HepG2 (cell line): Measurements from ENCODE around the gene MAP2K7. TPM values are rescaled to one million over a fixed set of nuclear protein-coding genes. Genes with fewer than 3 reads are reported as not detected.

Source experiments
- ATF7-NPFF ChIP-seq: sonication (generic); formaldehyde crosslinking; IDR thresholded peaks from 2 replicates; pipeline ENCODE4 v1.8.1; 2023; ENCODE audit warnings: mild to moderate bottlenecking, low read depth, missing genetic modification reagents, moderate library complexity
- CREM ChIP-seq, 2 experiments: sonication (generic) in 1 of 2; formaldehyde crosslinking in 1 of 2; IDR thresholded peaks; 2 replicates each; pipeline versions ENCODE4 v1.4.0 to v1.6.1; 2016 to 2020; ENCODE audit warnings: antibody characterized with exemption in 1 of 2, mild to moderate bottlenecking in 1 of 2, missing genetic modification reagents in 1 of 2
- HNF4A ChIP-seq: sonication (generic); formaldehyde crosslinking; IDR thresholded peaks from 2 replicates; pipeline ENCODE4 v1.4.0; 2020; ENCODE audit warnings: missing genetic modification reagents
- MED1 ChIP-seq: sonication (generic); formaldehyde crosslinking; IDR thresholded peaks from 2 replicates; pipeline ENCODE4 v1.4.0; 2020; ENCODE audit warnings: missing genetic modification reagents
- MXD4 ChIP-seq: IDR thresholded peaks from 2 replicates; pipeline ENCODE4 v1.6.1; 2016; ENCODE audit warnings: mild to moderate bottlenecking, missing biosample characterization, missing genetic modification reagents
- NR2F6 ChIP-seq, 2 experiments: IDR thresholded peaks; 2 replicates each; pipeline ENCODE4 v1.6.1; 2016; ENCODE audit warnings: antibody characterized with exemption in 1 of 2, mild to moderate bottlenecking in 1 of 2
- PAWR ChIP-seq: sonication (generic); formaldehyde crosslinking; IDR thresholded peaks from 2 replicates; pipeline ENCODE4 v1.4.0; 2020; ENCODE audit warnings: missing genetic modification reagents, mild to moderate bottlenecking, borderline replicate concordance
- ZFYVE20 ChIP-seq: sonication (generic); formaldehyde crosslinking; IDR thresholded peaks from 2 replicates; pipeline ENCODE4 v1.8.0; 2023; ENCODE audit warnings: low read depth, mild to moderate bottlenecking, moderate library complexity, missing genetic modification reagents, borderline replicate concordance
- ZNF326 ChIP-seq: sonication (generic); formaldehyde crosslinking; IDR thresholded peaks from 2 replicates; pipeline ENCODE4 v1.4.0; 2020; ENCODE audit warnings: missing genetic modification reagents, borderline replicate concordance
- ZNF44 ChIP-seq: sonication (generic); formaldehyde crosslinking; IDR thresholded peaks from 2 replicates; pipeline ENCODE4 v1.5.1; 2020; ENCODE audit warnings: mild to moderate bottlenecking, missing genetic modification reagents
- ZNF567 ChIP-seq: sonication (generic); formaldehyde crosslinking; IDR thresholded peaks from 2 replicates; pipeline ENCODE4 v1.8.1; 2023; ENCODE audit warnings: mild to moderate bottlenecking, missing genetic modification reagents, borderline replicate concordance
- ZNF775 ChIP-seq: sonication (generic); formaldehyde crosslinking; IDR thresholded peaks from 2 replicates; pipeline ENCODE4 v1.4.0; 2020; ENCODE audit warnings: missing genetic modification reagents, mild to moderate bottlenecking, moderate library complexity, borderline replicate concordance
- polyA plus RNA-seq, 8 experiments: library from polyadenylated mRNA; depleted of rRNA in 3 of 8; stranded (reverse) in 7 of 8; unstranded in 1 of 8; fragments of >200 nt; fragmentation: Illumina TruSeq in 4 of 8; extraction: Trizol in 4 of 8; gene quantifications; 2 replicates each; pipeline versions ENCODE4 v1.2.1 to v1.2.3, GENCODE V29; 2011 to 2016; ENCODE audit warnings: low read depth in 4 of 8, missing spikeins in 1 of 8, mixed read lengths in 1 of 8; ENCODE audit not compliant: insufficient read depth in 1 of 8
- total RNA-seq, 5 experiments: library from RNA; depleted of rRNA; stranded (reverse); fragments of >200 nt; fragmentation: Illumina TruSeq; extraction: Trizol; gene quantifications; 2 replicates each; pipeline ENCODE4 v1.2.3, GENCODE V29; 2016; ENCODE audit warnings: low read depth in 1 of 5
- TF ChIP-seq, protein P1 (sequence below): IDR thresholded peaks from 2 replicates; pipeline ENCODE4 v1.6.1; 2012; ENCODE audit warnings: inconsistent platforms
- TF ChIP-seq, protein P2 (sequence below): sonication (generic); formaldehyde crosslinking; IDR thresholded peaks from 2 replicates; pipeline ENCODE4 v1.4.0; 2020; ENCODE audit warnings: missing genetic modification reagents, borderline replicate concordance
- TF ChIP-seq, protein P3 (sequence below): sonication (generic); formaldehyde crosslinking; IDR thresholded peaks from 2 replicates; pipeline ENCODE4 v1.4.0; 2020; ENCODE audit warnings: missing genetic modification reagents
- TF ChIP-seq, protein P4 (sequence below): sonication (generic); formaldehyde crosslinking; IDR thresholded peaks from 2 replicates; pipeline ENCODE4 v1.8.0; 2022; ENCODE audit warnings: missing genetic modification reagents, low read depth, mild to moderate bottlenecking, borderline replicate concordance
- TF ChIP-seq, protein P5 (sequence below): sonication (generic); formaldehyde crosslinking; IDR thresholded peaks from 2 replicates; pipeline ENCODE4 v1.8.0; 2023; ENCODE audit warnings: mild to moderate bottlenecking, missing genetic modification reagents
- TF ChIP-seq, protein P6 (sequence below): sonication (generic); formaldehyde crosslinking; IDR thresholded peaks from 2 replicates; pipeline ENCODE4 v1.5.0; 2020; ENCODE audit warnings: mild to moderate bottlenecking, missing genetic modification reagents

Gene MAP2K7
- total and polyA plus RNA-seq, 2 of the 13 experiments (the other 11 are each of a cell fraction or from before 2014, with no cell fraction given): 9.0 to 10.8 TPM

DNA sequence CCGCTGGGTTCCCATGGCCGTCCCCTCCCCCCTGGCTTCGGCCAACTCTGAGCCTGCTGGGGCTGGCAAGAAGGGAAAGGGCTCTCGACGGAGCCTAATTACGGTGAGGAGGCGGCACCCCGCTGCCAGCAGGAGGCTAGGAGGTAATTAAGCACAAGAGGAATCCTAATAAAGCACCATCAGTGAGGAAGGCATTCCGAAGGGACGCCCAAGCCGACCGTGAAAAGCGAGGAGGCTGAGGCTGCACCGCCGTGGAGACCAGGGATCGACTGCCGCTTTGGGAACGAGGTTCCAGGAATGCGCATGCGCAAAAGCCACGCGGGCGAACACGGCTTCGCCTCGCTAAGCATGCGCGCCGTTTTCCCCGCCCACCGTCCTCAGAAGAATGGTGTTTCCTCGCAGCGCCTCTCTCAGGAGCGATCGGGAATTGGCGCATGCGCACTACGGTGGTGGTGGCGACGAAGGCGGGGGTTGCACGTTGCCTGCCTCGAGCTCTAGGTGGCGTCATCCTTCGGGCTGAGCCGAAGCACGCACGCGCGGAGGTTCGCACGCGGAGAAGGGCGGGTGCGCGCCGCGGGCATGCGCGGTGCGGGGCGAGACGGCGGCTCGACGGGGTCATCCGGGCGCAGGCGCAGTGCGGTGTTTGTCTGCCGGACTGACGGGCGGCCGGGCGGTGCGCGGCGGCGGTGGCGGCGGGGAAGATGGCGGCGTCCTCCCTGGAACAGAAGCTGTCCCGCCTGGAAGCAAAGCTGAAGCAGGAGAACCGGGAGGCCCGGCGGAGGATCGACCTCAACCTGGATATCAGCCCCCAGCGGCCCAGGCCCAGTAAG is at the start of gene MAP2K7 (continued):
- TF ChIP-seq ATF7-NPFF (CRISPR knock-in tag) (peak; percentile 85; the same call in 1 of the 2 replicates), ZNF326 (CRISPR knock-in tag) (no peak), ZNF775 (CRISPR knock-in tag) (no peak), ZFYVE20 (CRISPR knock-in tag) (no peak), CREM (IDR thresholded peaks at IDR 0.05) (0 out of 2 replicates have a peak, but pooled peaks have one; percentile 3), CREM (CRISPR knock-in tag; IDR thresholded peaks at IDR 0.05) (no peak), NR2F6 (IDR thresholded peaks at IDR 0.05) (peak; percentile 88; the same call in 1 of the 2 replicates), NR2F6 (CRISPR knock-in tag; IDR thresholded peaks at IDR 0.05) (peak; percentile 82; the same call in 1 of the 2 replicates), HNF4A (no peak), ZNF567 (peak; percentile 65; the same call in 1 of the 2 replicates), MED1 (CRISPR knock-in tag) (peak; percentile 80), ZNF44 (no peak), PAWR (CRISPR knock-in tag) (no peak), MXD4 (CRISPR knock-in tag) (peak; percentile 95)
- TF ChIP-seq, protein P1, sequence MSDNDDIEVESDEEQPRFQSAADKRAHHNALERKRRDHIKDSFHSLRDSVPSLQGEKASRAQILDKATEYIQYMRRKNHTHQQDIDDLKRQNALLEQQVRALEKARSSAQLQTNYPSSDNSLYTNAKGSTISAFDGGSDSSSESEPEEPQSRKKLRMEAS: peak; percentile 96
- TF ChIP-seq, protein P2, sequence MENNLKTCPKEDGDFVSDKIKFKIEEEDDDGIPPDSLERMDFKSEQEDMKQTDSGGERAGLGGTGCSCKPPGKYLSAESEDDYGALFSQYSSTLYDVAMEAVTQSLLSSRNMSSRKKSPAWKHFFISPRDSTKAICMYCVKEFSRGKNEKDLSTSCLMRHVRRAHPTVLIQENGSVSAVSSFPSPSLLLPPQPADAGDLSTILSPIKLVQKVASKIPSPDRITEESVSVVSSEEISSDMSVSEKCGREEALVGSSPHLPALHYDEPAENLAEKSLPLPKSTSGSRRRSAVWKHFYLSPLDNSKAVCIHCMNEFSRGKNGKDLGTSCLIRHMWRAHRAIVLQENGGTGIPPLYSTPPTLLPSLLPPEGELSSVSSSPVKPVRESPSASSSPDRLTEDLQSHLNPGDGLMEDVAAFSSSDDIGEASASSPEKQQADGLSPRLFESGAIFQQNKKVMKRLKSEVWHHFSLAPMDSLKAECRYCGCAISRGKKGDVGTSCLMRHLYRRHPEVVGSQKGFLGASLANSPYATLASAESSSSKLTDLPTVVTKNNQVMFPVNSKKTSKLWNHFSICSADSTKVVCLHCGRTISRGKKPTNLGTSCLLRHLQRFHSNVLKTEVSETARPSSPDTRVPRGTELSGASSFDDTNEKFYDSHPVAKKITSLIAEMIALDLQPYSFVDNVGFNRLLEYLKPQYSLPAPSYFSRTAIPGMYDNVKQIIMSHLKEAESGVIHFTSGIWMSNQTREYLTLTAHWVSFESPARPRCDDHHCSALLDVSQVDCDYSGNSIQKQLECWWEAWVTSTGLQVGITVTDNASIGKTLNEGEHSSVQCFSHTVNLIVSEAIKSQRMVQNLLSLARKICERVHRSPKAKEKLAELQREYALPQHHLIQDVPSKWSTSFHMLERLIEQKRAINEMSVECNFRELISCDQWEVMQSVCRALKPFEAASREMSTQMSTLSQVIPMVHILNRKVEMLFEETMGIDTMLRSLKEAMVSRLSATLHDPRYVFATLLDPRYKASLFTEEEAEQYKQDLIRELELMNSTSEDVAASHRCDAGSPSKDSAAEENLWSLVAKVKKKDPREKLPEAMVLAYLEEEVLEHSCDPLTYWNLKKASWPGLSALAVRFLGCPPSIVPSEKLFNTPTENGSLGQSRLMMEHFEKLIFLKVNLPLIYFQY (CRISPR knock-in tag): peak; percentile 49; the same call in 1 of the 2 replicates
- TF ChIP-seq, protein P3, sequence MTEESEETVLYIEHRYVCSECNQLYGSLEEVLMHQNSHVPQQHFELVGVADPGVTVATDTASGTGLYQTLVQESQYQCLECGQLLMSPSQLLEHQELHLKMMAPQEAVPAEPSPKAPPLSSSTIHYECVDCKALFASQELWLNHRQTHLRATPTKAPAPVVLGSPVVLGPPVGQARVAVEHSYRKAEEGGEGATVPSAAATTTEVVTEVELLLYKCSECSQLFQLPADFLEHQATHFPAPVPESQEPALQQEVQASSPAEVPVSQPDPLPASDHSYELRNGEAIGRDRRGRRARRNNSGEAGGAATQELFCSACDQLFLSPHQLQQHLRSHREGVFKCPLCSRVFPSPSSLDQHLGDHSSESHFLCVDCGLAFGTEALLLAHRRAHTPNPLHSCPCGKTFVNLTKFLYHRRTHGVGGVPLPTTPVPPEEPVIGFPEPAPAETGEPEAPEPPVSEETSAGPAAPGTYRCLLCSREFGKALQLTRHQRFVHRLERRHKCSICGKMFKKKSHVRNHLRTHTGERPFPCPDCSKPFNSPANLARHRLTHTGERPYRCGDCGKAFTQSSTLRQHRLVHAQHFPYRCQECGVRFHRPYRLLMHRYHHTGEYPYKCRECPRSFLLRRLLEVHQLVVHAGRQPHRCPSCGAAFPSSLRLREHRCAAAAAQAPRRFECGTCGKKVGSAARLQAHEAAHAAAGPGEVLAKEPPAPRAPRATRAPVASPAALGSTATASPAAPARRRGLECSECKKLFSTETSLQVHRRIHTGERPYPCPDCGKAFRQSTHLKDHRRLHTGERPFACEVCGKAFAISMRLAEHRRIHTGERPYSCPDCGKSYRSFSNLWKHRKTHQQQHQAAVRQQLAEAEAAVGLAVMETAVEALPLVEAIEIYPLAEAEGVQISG (CRISPR knock-in tag): peak; percentile 87
- TF ChIP-seq, protein P4, sequence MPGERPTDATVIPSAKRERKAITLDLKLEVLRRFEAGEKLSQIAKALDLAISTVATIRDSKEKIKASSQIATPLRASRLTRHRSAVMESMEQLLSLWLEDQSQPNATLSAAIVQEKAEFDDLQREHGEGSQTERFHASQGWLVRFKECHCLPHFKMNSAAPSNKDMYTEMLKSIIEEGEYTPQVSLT (CRISPR knock-in tag): no peak; the same call in 1 of the 2 replicates
- TF ChIP-seq, protein P5, sequence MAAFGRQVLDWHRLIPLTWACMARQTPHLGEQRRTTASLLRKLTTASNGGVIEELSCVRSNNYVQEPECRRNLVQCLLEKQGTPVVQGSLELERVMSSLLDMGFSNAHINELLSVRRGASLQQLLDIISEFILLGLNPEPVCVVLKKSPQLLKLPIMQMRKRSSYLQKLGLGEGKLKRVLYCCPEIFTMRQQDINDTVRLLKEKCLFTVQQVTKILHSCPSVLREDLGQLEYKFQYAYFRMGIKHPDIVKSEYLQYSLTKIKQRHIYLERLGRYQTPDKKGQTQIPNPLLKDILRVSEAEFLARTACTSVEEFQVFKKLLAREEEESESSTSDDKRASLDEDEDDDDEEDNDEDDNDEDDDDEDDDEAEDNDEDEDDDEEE (CRISPR knock-in tag): no peak
- TF ChIP-seq, protein P6, sequence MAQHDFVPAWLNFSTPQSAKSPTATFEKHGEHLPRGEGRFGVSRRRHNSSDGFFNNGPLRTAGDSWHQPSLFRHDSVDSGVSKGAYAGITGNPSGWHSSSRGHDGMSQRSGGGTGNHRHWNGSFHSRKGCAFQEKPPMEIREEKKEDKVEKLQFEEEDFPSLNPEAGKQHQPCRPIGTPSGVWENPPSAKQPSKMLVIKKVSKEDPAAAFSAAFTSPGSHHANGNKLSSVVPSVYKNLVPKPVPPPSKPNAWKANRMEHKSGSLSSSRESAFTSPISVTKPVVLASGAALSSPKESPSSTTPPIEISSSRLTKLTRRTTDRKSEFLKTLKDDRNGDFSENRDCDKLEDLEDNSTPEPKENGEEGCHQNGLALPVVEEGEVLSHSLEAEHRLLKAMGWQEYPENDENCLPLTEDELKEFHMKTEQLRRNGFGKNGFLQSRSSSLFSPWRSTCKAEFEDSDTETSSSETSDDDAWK: no peak
